Fibroblast of skin of left biceps (primary cell): Measurements from ENCODE around the gene SNTG2.

ENCODE experiments used
- DNase-seq, 2 experiments: peaks; one replicate each; pipeline ENCODE4 v3.0.0-alpha.2; 2013; ENCODE audit warnings: low read depth in 2 of 2

The SNTG2 gene

GRCh38 chr2:1318366-1319009, 367.8 kb downstream of the SNTG2 start:
- DNase-seq = no peak

DNA sequence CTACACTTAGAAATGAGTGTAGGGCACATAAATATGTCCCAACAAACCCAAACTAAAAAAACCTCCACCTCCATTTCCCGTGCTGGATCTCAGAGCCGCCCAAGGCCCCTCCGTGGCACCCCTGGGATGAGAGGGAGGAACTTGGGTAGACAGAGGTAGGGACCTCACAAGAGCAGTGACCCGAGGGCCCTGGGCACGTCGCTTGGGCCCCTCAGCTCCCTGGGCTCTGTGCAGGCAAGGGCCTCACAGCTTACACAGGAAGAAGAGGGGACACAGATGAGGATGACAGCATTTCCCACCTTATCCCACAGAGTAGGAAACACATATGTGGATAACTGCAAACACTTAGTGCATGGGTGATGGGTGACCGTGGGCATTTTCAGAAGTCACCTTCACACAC, 368.7 kb downstream of the SNTG2 start:
- DNase-seq = no peak

- no peak for DNase-seq
Measured at GRCh38 chr2:1321321-1321720, 370.7 kb downstream of the SNTG2 start.

DNA sequence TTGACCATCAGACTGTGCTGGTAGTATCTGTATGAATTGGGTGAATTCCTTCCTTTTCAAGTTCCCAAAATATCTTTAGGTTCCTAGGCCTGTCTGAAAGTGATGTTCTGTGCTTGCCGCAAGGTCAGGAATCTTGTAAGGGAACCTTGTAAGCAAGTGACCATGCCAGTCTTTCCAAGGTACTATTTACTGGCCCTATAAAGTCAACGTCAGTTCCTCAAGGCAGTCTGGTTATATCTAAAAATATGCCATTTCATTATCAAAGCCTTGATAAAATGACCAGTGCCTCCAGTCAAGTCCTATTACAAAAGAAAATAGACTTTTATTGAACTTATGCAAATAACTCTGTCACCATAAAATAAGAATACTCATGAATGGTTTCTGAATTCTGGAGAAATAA, 374.2 kb downstream of the SNTG2 start:
- no peak for DNase-seq

DNA sequence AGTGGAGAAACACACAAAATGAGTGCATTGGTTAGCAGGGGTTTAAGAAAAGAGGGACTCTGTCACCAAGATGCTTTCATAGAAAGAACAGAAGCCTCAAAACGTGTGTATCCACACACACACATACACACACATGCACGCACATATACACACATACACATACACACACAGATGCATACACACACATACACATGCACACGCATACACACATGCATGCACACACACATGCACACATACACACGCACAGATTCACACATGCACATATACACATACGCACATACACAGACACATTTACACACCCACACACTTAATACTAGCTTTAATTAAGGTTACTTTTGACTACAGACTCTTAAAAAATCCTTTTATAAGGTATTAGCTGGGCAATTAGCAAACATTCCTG, 378.0 kb downstream of the SNTG2 start:
- no peak for DNase-seq

DNA sequence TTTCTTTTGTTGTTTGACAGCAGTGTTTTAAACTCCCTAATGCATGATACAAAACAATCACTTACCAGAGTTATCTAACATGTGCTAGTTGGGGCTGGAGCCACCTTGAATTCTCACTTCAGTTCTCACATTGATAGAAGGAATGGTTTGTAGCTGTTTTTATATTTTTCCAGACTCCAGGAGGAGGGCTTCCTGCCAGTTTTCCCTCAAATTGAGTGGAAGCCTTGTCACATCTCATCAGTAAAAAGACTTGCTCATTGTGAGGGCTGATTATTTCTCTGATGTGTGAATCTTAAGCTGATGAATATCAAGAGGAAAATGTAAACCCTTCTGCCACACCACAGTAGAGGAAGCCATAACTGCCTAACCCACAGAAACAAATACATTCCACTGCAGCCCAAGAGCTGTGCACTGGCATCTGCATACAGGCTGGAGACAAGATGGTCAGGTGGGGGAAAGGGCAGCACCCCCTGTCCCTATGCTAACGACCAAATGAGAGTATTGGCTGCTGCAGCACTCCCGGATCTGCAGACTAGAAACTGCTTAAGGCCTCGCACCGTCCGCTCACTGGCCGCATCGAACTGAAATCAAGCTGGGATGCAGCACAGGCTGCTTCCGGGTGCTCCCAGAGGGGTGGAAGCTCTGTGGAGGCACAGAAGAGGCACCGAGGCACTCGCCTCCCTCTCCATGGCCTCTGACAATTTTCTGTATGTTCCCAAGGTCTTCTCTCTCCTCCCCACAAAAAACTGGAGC, 388.9 kb downstream of the SNTG2 start:
- no peak for DNase-seq

GRCh38 chr2:1340141-1340512, 389.5 kb downstream of the SNTG2 start:
- DNase-seq = no peak

- DNase-seq = no peak
Measured at GRCh38 chr2:1341404-1342120, 390.9 kb downstream of the SNTG2 start.

DNA sequence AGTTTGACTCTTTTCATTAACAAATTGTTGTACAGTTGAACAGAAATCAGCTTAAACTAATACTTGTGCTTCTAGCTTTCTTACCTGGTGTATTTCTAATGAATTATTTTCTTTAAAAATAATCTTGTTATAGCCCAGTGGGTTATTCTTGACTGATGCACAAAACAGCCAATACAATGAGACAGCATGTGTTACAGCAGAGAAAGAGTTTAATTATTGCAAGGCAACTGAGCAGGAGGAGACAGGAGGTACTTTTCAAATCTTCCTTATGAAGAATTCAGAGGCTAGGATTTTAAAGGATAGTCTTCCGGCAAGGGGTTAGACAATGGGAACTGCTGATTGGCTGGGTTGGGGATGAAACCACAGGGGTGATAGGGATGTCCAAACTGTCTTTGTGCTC, 398.1 kb downstream of the SNTG2 start:
- no peak for DNase-seq

GRCh38 chr2:1350111-1350510, 399.5 kb downstream of the SNTG2 start:
- no peak for DNase-seq

DNA sequence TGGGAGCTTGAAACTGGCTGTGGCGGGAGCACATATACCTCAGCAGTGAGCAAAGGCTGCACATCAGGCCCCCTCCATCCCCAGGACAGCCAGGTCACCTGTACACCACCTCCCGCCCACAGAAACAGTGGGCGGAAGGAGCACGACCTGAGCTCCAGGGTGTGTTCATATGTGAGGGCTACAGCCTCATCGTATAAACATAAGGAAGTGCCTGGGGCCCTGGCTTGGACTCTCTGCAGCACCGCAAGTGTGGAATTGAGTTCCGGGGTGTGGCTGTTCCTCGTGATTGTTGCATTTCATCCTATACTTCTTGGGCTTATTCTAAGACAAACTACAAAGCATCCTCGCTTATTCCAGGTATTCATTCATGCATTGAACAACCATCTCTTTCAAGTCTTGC, 402.5 kb downstream of the SNTG2 start:
- DNase-seq = no peak

GRCh38 chr2:1353543-1353942, 402.9 kb downstream of the SNTG2 start:
- DNase-seq = no peak

- DNase-seq = no peak
Measured at GRCh38 chr2:1360144-1360543, 409.5 kb downstream of the SNTG2 start.

GRCh38 chr2:1360557-1361250, 410.1 kb downstream of the SNTG2 start:
- no peak for DNase-seq

DNA sequence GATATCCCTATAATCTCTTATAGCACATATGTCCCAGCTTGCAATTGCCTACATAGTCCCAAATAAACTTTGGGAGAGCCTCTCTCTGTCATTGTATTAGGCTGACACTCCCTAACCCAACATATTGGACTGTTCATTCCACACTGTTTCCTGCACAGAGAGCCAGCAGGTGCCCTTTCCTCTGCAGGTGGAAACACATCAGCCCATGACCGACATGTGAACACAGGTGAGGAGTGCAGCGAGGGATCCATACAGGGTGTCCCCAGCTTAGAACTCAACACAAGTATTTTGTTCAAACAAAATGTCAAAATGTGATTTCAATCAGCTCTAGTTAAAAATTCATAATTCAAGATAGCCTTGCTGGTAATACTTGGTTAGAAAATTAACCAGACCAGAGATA, 412.7 kb downstream of the SNTG2 start:
- no peak for DNase-seq

DNA sequence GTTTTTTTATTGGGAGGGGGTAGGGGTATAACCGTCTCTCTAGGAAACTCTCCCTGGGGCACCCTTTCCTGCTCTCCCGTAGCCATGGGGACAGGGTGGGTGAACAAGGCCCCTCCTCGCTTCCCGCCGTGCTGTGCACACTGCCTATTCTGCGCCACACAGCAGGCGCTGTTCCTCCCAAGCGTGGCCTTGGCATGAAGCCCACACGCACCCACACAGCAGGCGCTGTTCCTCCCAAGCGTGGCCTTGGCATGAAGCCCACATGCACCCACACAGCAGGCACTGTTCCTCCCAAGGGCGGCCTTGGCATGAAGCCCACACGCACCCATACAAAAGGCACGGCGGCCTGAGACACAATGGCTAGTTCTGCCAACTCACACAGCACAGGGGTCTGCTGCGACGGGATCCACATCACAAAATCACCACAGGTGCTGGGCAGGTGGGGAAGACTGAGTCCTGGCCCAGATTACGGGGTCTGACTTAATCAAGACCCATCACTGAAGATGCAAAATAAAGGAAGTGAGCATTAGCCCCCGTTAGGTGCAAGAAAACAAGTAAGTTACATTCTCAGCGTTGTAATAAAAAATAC, 416.0 kb downstream of the SNTG2 start:
- DNase-seq = no peak

DNA sequence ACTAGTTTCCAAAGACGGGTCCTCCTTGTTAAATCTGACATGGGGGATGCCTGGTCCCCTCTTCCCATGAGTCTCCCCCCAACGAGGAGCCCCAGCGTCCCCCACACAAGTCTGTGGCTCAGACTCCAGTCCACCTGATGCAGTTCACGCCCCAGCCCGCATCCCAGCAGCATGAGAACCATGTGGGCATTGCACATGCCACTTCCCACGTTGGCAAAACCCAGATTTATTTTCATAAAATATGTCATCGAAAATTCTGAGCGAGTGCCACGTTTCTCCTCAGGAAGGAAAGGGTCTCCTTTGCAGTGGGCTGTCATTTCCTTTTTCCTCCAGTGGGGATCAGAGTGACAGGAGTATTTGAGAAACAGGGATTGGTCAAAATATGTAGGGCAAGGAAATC, 417.0 kb downstream of the SNTG2 start:
- DNase-seq = no peak

GRCh38 chr2:1369905-1370304, 419.3 kb downstream of the SNTG2 start:
- DNase-seq = no peak

DNA sequence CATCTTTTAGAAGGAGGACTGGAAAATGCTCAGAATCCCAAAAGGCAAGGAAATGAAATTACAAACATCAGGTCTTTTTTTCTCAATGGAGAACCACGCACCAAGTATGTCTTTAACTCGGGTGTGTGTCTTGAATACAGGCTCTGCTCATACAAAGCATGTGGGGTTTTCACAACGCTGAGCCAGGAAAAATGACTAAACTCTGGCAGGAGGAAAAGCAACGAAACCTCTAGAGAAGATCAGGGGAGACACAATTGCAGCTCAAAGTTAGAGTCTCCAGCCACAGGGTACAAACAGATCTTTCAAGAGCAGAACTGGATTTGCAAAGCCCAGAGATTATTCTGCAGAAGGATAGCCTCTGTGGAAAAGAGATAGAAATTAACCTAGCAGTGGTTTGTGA, 419.8 kb downstream of the SNTG2 start:
- no peak for DNase-seq

GRCh38 chr2:1371082-1371481, 420.4 kb downstream of the SNTG2 start:
- DNase-seq = no peak

DNA sequence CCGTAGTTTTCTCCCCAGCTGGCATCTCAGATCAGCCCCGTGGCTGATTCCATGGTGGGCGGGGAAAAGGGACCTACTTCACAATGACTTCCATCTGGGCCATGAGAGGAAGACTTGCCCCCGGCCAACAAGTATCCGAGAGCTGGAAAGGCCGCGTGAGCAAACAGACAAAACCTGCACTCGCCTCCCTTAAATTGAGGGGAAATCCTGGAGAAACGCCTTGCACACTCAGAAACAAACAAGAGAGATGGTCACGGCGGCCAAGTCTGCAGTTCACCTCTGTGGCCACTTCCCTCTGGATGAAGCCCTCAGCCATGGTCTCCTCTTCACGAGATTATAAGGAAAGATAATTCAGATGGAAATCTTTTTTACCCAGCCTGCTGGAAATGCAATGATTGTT, 423.2 kb downstream of the SNTG2 start:
- DNase-seq = no peak

GRCh38 chr2:1374287-1374686, 423.6 kb downstream of the SNTG2 start:
- no peak for DNase-seq
